Measurements from ENCODE around the gene PTPRG. TPM values are rescaled to one million over a fixed set of nuclear protein-coding genes. Genes with fewer than 3 reads are reported as not detected.

PTPRG gene
- total RNA-seq, 4 donors from 2014 or later, result 11.0 to 18.5 (median 14.9) TPM

DNA sequence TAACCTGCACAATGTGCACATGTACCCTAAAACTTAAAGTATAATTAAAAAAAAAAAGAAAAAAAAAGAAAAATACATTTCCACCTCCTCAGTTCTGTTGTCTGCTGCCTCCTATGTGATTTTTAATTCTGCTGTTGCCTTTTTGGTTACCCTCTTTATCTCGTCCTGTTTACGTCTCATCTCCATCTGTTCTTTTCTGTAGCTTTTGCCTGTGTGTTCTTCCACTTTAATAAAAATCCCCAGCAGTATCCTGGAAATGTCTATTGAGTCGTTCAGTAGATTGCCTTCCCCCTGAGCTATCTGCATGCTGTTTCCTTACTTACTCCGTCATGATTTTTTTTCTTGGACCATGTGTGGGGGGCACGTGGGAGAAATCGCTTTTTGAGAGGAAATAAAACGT lies 509.5 kb downstream of the PTPRG start:
- Histone ChIP-seq H3K9me3 (no peaks in the 10 kb centered on the region), H3K27me3 (no peaks in the 10 kb centered on the region), H3K36me3 (no peaks in the 10 kb centered on the region), H3K4me3 (no peak overlapping the region), H3K4me1 (no peaks in the 10 kb centered on the region), H3K27ac (no peak overlapping the region)
- no peak for DNase-seq (ENCODE audit: low spot score in 2 of 2)
- TF ChIP-seq POLR2AphosphoS5 (IDR thresholded peaks at IDR 0.05) (no peak), EP300 (IDR thresholded peaks at IDR 0.05) (no peak), POLR2A (IDR thresholded peaks at IDR 0.05) (no peak)
- TF ChIP-seq, protein P1, sequence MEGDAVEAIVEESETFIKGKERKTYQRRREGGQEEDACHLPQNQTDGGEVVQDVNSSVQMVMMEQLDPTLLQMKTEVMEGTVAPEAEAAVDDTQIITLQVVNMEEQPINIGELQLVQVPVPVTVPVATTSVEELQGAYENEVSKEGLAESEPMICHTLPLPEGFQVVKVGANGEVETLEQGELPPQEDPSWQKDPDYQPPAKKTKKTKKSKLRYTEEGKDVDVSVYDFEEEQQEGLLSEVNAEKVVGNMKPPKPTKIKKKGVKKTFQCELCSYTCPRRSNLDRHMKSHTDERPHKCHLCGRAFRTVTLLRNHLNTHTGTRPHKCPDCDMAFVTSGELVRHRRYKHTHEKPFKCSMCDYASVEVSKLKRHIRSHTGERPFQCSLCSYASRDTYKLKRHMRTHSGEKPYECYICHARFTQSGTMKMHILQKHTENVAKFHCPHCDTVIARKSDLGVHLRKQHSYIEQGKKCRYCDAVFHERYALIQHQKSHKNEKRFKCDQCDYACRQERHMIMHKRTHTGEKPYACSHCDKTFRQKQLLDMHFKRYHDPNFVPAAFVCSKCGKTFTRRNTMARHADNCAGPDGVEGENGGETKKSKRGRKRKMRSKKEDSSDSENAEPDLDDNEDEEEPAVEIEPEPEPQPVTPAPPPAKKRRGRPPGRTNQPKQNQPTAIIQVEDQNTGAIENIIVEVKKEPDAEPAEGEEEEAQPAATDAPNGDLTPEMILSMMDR (IDR thresholded peaks at IDR 0.05), result no peak
- 59% methylated on average over 7 of the region's 7 CpGs for WGBS

DNA sequence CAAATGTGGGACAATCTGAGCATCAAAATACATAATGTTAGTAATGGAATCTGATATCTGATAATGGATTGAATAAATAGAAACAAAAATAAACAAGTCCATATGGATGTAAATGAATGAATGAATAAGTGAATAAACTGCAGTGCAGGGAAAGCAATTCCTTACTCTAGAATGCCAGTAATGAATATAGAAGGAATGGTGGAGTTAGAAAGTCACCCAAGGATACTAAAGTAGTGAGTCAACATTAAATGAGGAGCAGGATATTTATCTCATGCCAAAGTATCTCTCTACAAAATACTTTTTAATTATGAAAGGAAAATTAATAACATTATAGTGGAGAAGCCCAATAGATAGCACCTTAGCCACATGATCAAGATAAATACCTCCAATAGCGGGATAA lies 511.7 kb downstream of the PTPRG start:
- H3K27ac ChIP-seq, result no peak overlapping the region
- DNase-seq (ENCODE audit: low spot score in 2 of 2), result no peak
- H3K4me3 ChIP-seq, result no peak overlapping the region
- 100% methylated on average over 1 of the region's 1 CpG for WGBS
- H3K4me1 ChIP-seq, result no peaks in the 10 kb centered on the region
- H3K9me3 ChIP-seq, result no peaks in the 10 kb centered on the region
- H3K27me3 ChIP-seq, result no peaks in the 10 kb centered on the region
- no peaks in the 10 kb centered on the region for H3K36me3 ChIP-seq
- TF ChIP-seq POLR2AphosphoS5 (IDR thresholded peaks at IDR 0.05), result no peak
- TF ChIP-seq, protein P1 (IDR thresholded peaks at IDR 0.05), result no peak
- no peak for TF ChIP-seq EP300 (IDR thresholded peaks at IDR 0.05)
- no peak for TF ChIP-seq POLR2A (IDR thresholded peaks at IDR 0.05)

DNA sequence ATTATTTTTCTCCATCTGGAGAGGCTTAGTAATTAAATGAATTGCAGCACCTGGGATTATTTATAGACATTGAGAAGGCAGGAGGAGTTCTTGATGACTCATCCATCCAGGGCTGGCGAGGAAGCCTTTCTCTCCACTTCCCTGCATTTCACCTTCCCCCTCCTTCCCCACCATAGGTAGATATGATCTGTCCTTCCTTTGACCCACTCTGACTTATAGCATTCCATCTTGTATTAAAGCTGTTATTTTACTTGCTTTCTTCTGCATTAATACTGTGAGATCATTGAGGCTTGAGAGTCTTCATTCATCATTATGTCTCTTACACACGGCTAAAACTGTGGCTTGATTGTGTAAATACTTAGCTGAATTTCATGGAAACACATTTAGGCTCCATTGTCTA lies 523.2 kb downstream of the PTPRG start:
- Histone ChIP-seq H3K27ac (no peak overlapping the region), H3K27me3 (no peaks in the 10 kb centered on the region), H3K4me1 (no peaks in the 10 kb centered on the region), H3K4me3 (no peak overlapping the region), H3K36me3 (no peaks in the 10 kb centered on the region), H3K9me3 (no peaks in the 10 kb centered on the region)
- 66% methylated on average over 2 of the region's 2 CpGs for WGBS
- no peak for TF ChIP-seq POLR2AphosphoS5 (IDR thresholded peaks at IDR 0.05)
- no peak for TF ChIP-seq EP300 (IDR thresholded peaks at IDR 0.05)
- TF ChIP-seq, protein P1 (IDR thresholded peaks at IDR 0.05), result no peak
- TF ChIP-seq POLR2A (IDR thresholded peaks at IDR 0.05), result no peak
- no peak for DNase-seq (ENCODE audit: low spot score in 2 of 2)

DNA sequence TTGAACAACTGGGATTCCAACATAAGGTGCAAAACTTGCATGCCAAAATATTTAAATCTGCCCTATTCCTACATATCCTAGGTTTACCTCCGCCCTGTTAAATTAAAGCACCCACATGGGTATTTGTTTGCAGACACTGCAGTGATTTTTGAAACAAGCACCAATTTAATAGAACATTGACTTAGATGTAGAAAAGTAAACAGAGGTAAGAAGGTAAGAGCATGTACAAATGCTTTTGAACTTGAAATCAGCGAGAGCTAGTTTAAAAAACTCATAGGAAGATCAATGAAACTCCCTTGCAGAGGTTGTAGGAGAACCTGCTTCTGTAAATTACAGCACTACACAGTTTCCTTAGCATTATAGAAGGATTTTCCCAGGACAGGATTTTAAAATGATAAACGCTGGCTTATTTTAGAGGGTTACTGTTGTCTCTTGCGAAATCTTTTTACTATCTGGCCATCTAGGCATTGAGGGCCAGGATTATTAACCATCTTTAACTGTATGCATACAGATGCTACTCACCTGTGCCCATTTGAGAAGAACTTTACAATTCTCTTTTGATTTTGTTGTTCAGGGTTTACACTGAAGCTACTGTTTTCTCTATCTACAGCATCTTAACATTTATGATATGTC lies 527.2 kb downstream of the PTPRG start:
- Histone ChIP-seq H3K4me3 (no peak overlapping the region), H3K27me3 (no peaks in the 10 kb centered on the region), H3K9me3 (no peaks in the 10 kb centered on the region), H3K4me1 (no peaks in the 10 kb centered on the region), H3K36me3 (no peaks in the 10 kb centered on the region), H3K27ac (no peak overlapping the region)
- WGBS, result 72% methylated on average over 4 of the region's 4 CpGs
- TF ChIP-seq POLR2A (IDR thresholded peaks at IDR 0.05) (no peak), POLR2AphosphoS5 (IDR thresholded peaks at IDR 0.05) (no peak), EP300 (IDR thresholded peaks at IDR 0.05) (no peak)
- TF ChIP-seq, protein P1 (IDR thresholded peaks at IDR 0.05), result no peak
- no peak for DNase-seq (ENCODE audit: low spot score in 2 of 2)

DNA sequence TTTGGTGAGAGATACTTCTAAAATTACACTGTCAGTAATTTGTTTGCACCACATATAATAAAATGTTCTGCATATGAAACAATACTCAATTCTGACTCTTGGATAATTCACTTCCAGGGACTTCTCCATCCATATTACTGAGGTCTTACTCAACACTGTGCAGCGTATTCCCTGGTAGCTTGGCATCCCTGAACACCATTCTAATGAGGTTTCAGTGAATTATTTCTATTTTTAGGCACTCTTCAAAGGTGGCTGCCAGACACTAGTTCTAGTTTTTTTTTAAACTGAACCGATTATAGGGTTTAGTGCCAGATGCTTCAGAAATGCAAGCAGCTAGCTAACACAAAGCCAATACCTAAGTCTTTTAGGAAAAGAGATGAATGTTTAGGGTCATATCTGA lies 528.7 kb downstream of the PTPRG start:
- Histone ChIP-seq H3K27me3 (no peaks in the 10 kb centered on the region), H3K4me1 (no peaks in the 10 kb centered on the region), H3K4me3 (no peak overlapping the region), H3K27ac (no peak overlapping the region), H3K36me3 (no peaks in the 10 kb centered on the region), H3K9me3 (no peaks in the 10 kb centered on the region)
- no peak for TF ChIP-seq EP300 (IDR thresholded peaks at IDR 0.05)
- TF ChIP-seq, protein P1 (IDR thresholded peaks at IDR 0.05), result no peak
- no peak for TF ChIP-seq POLR2AphosphoS5 (IDR thresholded peaks at IDR 0.05)
- TF ChIP-seq POLR2A (IDR thresholded peaks at IDR 0.05), result no peak
- 61% methylated on average over 2 of the region's 2 CpGs for WGBS
- DNase-seq (ENCODE audit: low spot score in 2 of 2), result no peak

Data from suprapubic skin (tissue), 4 donors.